ENCODE measurements around the gene C10orf62. TPM values are rescaled to one million over a fixed set of nuclear protein-coding genes. Genes with fewer than 3 reads are reported as not detected.
A peak's percentile ranks its signal among the peaks of the same experiment; 100 is the strongest.

The C10orf62 gene, protein sequence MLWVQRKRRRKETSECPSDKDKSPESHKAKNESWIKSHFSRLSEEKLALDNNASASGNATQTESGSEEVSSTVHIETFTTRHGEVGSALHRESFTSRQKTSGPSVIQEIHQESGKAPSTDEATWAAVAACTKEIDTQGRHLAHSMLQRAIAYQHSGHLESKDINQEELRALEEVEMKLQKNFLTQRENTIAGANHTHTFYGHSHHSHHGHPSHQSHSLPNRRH
- total RNA-seq (not detected), polyA plus RNA-seq (ENCODE audit: insufficient read depth in 1 of 8, insufficient read length in 8 of 8, low replicate concordance in 1 of 8) (under 1 TPM in 1 of 8 donors, not detected in 7; 0.14 TPM)
- long read RNA-seq, donor 1, result 0 reads
- long read RNA-seq, donor 2, result 0 reads
- long read RNA-seq, donor 3, result 0 reads
- long read RNA-seq, donor 4, result 0 reads
- long read RNA-seq, donor 5, result 0 reads
- long read RNA-seq, donor 6, result 0 reads
- long read RNA-seq, donor 7, result 0 reads
- long read RNA-seq, donor 8, result 0 reads
- long read RNA-seq, donor 9, result 0 reads
- long read RNA-seq, donor 10, result 0 reads
- long read RNA-seq, donor 11, result 0 reads

GRCh38 chr10:97589479-97589878 is at the start of gene C10orf62:
TSS of gene C10orf62 (plus strand) at chr10:97589721. CDS start at chr10:97589898, 177 bp downstream.
- no peaks in the 10 kb centered on the region for H3K27me3 ChIP-seq (ENCODE audit: control insufficient read depth, insufficient read depth, low read length)
- WGBS (ENCODE audit: insufficient coverage), result no CpG with 5 or more reads among the region's 3 CpGs
- H3K4me1 ChIP-seq (ENCODE audit: control insufficient read depth, insufficient read depth, low read length), result peaks cover 11% of the 10 kb centered on the region
- no peak within 1 kb of the TSS for H3K27ac ChIP-seq (ENCODE audit: low read length)
- no peak for DNase-seq
- H3K36me3 ChIP-seq (ENCODE audit: control insufficient read depth, insufficient read depth, low read length), result no peaks in the 10 kb centered on the region
- H3K4me3 ChIP-seq (ENCODE audit: low read length), result no peak within 1 kb of the TSS
- H3K9me3 ChIP-seq (replicated peaks; ENCODE audit: control insufficient read depth, low read depth, low read length), result no peaks in the 10 kb centered on the region

DNA sequence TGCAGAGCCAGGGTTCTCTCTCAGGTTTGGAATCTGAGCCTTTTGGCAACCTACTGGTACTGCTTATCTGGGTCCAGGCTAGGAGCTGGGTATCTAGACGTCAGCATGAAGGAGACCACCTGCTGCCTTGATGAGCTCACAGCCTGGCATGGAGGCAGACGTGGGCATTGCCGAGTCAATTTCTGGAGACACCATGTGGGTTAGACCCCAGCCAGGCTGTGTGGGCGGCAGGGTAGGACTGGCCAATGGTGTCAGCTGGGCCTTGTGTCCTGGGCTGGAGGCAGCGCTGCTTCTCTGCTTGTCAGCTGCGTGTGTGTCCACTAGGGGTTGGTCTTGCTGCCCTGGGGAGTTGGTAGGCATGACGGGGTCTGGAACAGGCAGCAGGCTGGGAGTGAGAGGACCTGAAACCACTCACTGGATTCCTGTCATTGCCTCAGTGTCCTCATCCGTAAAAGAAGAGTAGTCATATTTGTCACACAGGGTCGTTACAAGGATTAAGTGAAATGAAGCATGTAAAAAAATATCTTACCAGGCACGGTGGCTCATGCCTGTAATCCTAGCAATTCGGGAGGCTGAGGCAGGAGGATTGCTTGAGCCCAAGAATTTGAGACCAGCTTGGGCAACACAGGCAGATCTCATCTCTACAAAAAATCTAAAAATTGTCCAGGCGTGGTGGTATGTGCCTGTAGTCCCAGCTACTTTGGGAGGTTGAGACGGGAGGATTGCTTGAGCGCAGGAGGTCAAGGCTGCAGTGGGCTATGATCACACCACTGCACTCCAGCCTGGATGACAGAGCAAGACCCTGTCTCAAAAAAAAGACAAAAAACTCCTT is 48.6 kb upstream of the C10orf62 start:
- 63% methylated on average over 7 of the region's 14 CpGs for WGBS (ENCODE audit: insufficient coverage)

GRCh38 chr10:97542169-97543024 is 47.1 kb upstream of the C10orf62 start:
- Histone ChIP-seq H3K27me3 (ENCODE audit: control insufficient read depth, insufficient read depth, low read length) (no peaks in the 10 kb centered on the region), H3K4me1 (ENCODE audit: control insufficient read depth, insufficient read depth, low read length) (peaks cover 61% of the 10 kb centered on the region), H3K36me3 (ENCODE audit: control insufficient read depth, insufficient read depth, low read length) (no peaks in the 10 kb centered on the region), H3K4me3 (ENCODE audit: low read length) (no peak overlapping the region), H3K9me3 (replicated peaks; ENCODE audit: control insufficient read depth, low read depth, low read length) (no peaks in the 10 kb centered on the region), H3K27ac (ENCODE audit: low read length) (peak overlapping the region; percentile 97)
- WGBS (ENCODE audit: insufficient coverage), result 31% methylated on average over 6 of the region's 9 CpGs
- peak; percentile 98 for DNase-seq

More for the DNA sequence above, 48.6 kb upstream of the C10orf62 start:
- no peaks in the 10 kb centered on the region for H3K9me3 ChIP-seq (replicated peaks; ENCODE audit: control insufficient read depth, low read depth, low read length)
- H3K36me3 ChIP-seq (ENCODE audit: control insufficient read depth, insufficient read depth, low read length), result peaks cover 3% of the 10 kb centered on the region
- peaks cover 47% of the 10 kb centered on the region for H3K4me1 ChIP-seq (ENCODE audit: control insufficient read depth, insufficient read depth, low read length)
- H3K27ac ChIP-seq (ENCODE audit: low read length), result peak overlapping the region; percentile 64
- no peak overlapping the region for H3K4me3 ChIP-seq (ENCODE audit: low read length)
- H3K27me3 ChIP-seq (ENCODE audit: control insufficient read depth, insufficient read depth, low read length), result no peaks in the 10 kb centered on the region
- DNase-seq, result peak; percentile 44

DNA sequence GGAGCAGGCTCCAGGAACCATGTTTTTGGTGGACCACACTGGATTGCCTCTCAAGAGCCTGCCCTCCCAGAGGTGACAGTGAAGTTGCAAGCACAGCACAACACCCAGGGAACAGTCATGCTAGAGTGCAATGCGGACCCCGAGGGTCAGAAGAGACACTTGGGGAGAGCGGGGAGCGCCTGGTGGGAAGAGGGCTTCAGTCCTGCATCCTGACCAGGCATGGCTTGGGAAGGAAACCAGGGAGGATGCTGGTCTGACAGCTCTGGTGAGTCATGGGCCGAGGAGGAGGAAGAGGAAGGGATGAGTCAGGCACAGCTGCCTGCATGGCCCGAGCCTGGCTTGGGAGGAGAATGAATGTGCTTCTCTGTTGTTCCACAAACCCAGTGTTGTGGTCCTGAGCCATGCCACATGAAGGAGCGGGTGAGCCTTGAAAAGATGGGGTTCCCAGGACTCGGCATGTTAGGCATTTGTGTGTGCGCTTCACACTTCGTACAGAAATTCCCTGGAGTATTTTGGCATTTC is 46.4 kb upstream of the C10orf62 start:
- H3K4me1 ChIP-seq (ENCODE audit: control insufficient read depth, insufficient read depth, low read length), result peaks cover 67% of the 10 kb centered on the region
- no peaks in the 10 kb centered on the region for H3K27me3 ChIP-seq (ENCODE audit: control insufficient read depth, insufficient read depth, low read length)
- no peak overlapping the region for H3K4me3 ChIP-seq (ENCODE audit: low read length)
- peak overlapping the region; percentile 97 for H3K27ac ChIP-seq (ENCODE audit: low read length)
- WGBS (ENCODE audit: insufficient coverage), result 39% methylated on average over 8 of the region's 10 CpGs
- H3K9me3 ChIP-seq (replicated peaks; ENCODE audit: control insufficient read depth, low read depth, low read length), result no peaks in the 10 kb centered on the region
- H3K36me3 ChIP-seq (ENCODE audit: control insufficient read depth, insufficient read depth, low read length), result no peaks in the 10 kb centered on the region
- peak; percentile 87 for DNase-seq

GRCh38 chr10:97546456-97547270 is 42.9 kb upstream of the C10orf62 start:
- H3K4me3 ChIP-seq (ENCODE audit: low read length), result no peak overlapping the region
- peaks cover 69% of the 10 kb centered on the region for H3K4me1 ChIP-seq (ENCODE audit: control insufficient read depth, insufficient read depth, low read length)
- 75% methylated on average over 7 of the region's 18 CpGs for WGBS (ENCODE audit: insufficient coverage)

GRCh38 chr10:97547271-97547600 is 42.3 kb upstream of the C10orf62 start:
- peaks cover 63% of the 10 kb centered on the region for H3K4me1 ChIP-seq (ENCODE audit: control insufficient read depth, insufficient read depth, low read length)
- H3K9me3 ChIP-seq (replicated peaks; ENCODE audit: control insufficient read depth, low read depth, low read length), result no peaks in the 10 kb centered on the region
- no peaks in the 10 kb centered on the region for H3K36me3 ChIP-seq (ENCODE audit: control insufficient read depth, insufficient read depth, low read length)
- 55% methylated on average over 4 of the region's 4 CpGs for WGBS (ENCODE audit: insufficient coverage)
- H3K27ac ChIP-seq (ENCODE audit: low read length), result no peak overlapping the region
- H3K4me3 ChIP-seq (ENCODE audit: low read length), result no peak overlapping the region
- DNase-seq, result no peak
- H3K27me3 ChIP-seq (ENCODE audit: control insufficient read depth, insufficient read depth, low read length), result no peaks in the 10 kb centered on the region

More at GRCh38 chr10:97546456-97547270, 42.9 kb upstream of the C10orf62 start:
- H3K36me3 ChIP-seq (ENCODE audit: control insufficient read depth, insufficient read depth, low read length), result no peaks in the 10 kb centered on the region
- peak overlapping the region; percentile 11 for H3K27ac ChIP-seq (ENCODE audit: low read length)
- no peaks in the 10 kb centered on the region for H3K9me3 ChIP-seq (replicated peaks; ENCODE audit: control insufficient read depth, low read depth, low read length)
- DNase-seq, result no peak
- H3K27me3 ChIP-seq (ENCODE audit: control insufficient read depth, insufficient read depth, low read length), result no peaks in the 10 kb centered on the region

- peak; percentile 81 for DNase-seq
- Histone ChIP-seq H3K4me3 (ENCODE audit: low read length) (no peak overlapping the region), H3K27me3 (ENCODE audit: control insufficient read depth, insufficient read depth, low read length) (no peaks in the 10 kb centered on the region), H3K27ac (ENCODE audit: low read length) (peak overlapping the region; percentile 51), H3K36me3 (ENCODE audit: control insufficient read depth, insufficient read depth, low read length) (no peaks in the 10 kb centered on the region), H3K4me1 (ENCODE audit: control insufficient read depth, insufficient read depth, low read length) (peaks cover 56% of the 10 kb centered on the region), H3K9me3 (replicated peaks; ENCODE audit: control insufficient read depth, low read depth, low read length) (no peaks in the 10 kb centered on the region)
- 40% methylated on average over 1 of the region's 4 CpGs for WGBS (ENCODE audit: insufficient coverage)
Observed at GRCh38 chr10:97547962-97548361, 41.6 kb upstream of the C10orf62 start.

GRCh38 chr10:97548828-97549455 is 40.6 kb upstream of the C10orf62 start:
- no peak overlapping the region for H3K27ac ChIP-seq (ENCODE audit: low read length)
- 89% methylated on average over 11 of the region's 13 CpGs for WGBS (ENCODE audit: insufficient coverage)

More at GRCh38 chr10:97548828-97549455, 40.6 kb upstream of the C10orf62 start:
- peaks cover 50% of the 10 kb centered on the region for H3K4me1 ChIP-seq (ENCODE audit: control insufficient read depth, insufficient read depth, low read length)
- DNase-seq, result peak; percentile 40
- no peaks in the 10 kb centered on the region for H3K9me3 ChIP-seq (replicated peaks; ENCODE audit: control insufficient read depth, low read depth, low read length)
- no peaks in the 10 kb centered on the region for H3K27me3 ChIP-seq (ENCODE audit: control insufficient read depth, insufficient read depth, low read length)
- no peaks in the 10 kb centered on the region for H3K36me3 ChIP-seq (ENCODE audit: control insufficient read depth, insufficient read depth, low read length)
- H3K4me3 ChIP-seq (ENCODE audit: low read length), result no peak overlapping the region
